ENCODE measurements around the gene VCPKMT.
"Not testable (repeated sequence)": the region's sequence is repeated elsewhere in the genome, so short reads cannot be mapped to it uniquely, and the experiment has no call there.

The VCPKMT gene

DNA sequence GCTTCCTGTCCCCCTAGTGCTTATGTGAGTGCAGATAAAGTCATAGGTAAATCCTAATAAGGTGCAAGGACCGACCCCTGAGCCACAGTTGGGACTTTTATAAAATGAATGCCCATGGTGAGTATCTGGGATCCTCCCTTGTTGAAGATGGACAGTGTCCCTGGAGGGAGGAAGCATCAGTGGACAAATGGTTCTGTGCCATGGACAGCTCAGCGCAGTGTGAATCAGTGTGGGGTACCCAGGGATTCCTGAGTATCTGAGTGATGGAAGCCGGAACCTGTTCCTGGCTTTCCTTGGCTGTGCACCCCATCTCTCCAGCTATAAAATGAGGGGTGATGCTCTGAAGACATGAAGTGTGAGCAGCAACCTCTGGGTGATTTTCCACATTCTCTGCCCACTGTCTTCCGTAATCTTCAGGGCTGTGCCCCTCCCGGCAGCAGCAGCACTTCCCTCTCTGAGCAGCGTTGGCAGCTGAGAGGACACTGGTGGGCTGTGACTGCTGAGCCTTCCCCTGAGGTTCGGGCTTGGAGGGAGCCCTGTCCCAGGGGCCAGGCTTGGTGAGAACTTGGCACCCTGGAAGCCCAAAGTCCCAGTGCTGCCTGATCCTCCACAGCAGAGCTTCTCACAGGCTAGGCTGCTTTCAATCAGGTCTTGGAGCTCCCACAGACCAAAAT, 25.0 kb downstream of the VCPKMT start:
- DNase-seq, result no peak

DNA sequence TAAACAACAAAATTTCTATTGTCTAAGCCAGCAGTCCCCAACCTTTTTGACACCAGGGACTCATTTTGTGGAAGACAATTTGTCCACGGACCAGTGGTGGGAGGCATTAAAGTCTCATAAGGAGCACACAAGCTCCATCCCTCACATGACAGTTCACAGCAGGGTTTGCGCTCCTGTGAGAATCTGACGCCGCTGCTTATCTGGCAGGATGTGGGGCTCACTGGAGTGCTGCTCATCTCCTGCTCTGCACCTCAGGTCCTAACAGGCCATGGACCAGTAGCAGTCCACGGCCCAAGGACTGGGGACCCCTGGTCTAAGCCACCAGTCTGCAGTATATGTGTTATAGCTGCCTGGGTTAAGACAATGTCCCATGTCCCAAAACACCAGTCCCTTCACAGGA, 27.2 kb downstream of the VCPKMT start:
- DNase-seq, result no peak

GRCh38 chr14:50088731-50089130, 27.6 kb downstream of the VCPKMT start:
- no peak for DNase-seq

- DNase-seq, result no peak
Measured at GRCh38 chr14:50088117-50088515, 28.3 kb downstream of the VCPKMT start.

DNA sequence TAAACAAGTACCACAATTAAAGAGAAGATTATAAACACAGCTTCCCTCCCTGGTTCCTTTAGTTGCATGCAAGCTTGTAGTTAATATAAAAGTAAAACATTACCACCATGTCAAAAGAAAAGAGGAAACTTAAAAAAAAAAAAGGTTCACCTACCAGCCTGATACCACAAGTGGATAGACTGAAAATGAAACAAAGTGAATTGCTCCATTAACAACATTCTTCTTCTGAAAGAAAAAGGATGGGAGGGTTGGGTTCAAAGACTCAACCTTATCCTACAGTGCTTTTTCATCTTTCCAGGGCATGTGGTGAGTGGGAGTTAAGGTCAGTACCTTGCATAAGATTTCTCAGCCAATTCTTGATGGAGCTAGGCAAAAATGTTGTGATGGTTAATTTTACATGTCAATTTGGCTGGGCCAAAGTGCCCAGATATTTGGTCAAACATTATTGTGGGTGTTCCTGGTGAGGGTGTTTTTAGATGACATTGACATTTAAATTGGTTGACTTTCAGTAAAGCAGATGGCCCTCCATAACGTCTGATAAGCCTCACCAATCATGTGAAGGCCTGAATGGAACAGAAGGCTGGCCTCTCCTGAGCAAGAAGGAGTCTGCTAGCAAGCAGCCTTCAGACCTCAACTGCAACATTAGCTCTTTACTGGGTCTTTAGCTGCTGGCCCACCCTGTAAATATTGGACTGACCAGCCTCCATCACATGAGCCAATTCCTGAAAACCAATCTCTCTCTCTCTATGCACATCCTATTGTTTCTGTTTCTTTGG, 28.8 kb downstream of the VCPKMT start:
- no peak for DNase-seq

GRCh38 chr14:50086321-50086711, 30.1 kb downstream of the VCPKMT start:
- no peak for DNase-seq

DNA sequence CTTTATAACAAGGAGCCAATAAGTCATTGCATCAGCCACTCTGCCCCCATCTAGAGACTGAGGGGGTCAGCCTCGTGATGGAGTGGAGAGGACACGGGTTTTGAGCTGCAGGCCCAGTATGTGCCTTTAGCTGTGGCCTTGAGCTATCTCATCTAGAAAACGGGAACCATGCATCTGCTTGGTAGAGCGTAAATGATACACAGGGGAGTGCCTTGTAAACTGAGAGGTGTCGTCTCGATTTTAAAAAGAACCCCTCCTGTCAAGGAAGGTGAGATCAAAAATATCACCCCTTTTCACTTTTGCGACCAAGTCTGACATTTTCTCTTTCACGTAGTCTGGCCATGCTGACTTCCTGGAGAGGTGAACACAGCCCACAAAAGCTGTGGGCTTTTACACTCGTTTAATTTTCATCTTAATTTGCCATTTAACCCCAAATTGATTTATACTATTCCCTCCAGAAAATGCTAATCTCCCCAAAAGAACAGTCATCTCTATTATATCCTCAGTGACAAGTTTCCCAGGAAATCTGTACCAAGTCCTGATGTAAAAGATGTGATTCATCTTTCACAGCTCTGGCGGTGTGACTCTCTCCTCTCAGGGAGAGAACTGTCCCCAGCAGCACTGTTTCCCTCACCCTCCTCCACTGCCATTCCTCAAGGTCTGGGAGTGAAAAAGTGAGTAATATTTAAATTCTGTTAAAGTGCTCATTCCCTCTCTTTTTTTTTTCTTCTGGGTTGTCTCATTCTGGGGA, 30.6 kb downstream of the VCPKMT start:
- DNase-seq, result no peak

GRCh38 chr14:50084666-50085065, 31.7 kb downstream of the VCPKMT start:
- no peak for DNase-seq

DNA sequence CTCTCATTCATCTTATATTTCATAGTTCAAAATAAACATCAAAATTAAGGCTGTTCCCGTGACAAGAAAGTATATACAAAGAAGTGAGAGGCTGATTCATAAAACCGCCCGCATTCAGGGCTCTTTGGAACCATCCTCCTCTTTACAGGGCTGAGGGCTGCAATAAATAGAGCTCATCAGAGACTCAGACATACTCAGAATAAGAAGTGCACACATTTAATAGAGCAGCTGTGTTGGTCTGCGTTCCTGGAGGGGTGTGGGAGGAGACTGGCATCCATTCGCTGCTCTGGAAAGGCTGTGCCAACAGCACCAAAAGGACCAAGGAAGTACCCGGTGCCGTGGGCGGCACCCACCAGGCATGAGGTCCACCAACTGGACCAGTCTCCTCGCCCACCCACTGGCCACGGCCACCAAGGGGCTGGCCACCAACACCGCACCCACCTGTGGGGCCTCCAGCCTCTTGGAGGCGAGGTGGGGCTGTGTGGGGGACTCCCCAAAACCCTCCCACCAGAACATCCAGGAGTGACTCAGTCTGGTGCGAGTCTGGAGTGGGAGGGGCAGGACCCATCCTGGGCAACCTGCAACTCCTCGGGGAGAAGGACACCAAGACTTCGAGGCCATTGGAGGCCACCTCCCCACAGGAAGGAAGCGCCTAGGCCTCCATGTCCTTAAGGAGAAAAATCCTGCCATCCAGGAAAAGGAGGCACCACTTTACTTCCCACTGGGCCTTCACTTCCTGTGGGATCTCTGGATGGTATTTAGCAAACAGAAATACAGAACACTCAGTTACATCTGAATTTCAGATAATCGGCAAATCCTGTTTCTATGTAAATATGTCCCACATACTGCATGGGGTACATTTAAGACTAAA, 32.7 kb downstream of the VCPKMT start:
- no peak for DNase-seq

DNA sequence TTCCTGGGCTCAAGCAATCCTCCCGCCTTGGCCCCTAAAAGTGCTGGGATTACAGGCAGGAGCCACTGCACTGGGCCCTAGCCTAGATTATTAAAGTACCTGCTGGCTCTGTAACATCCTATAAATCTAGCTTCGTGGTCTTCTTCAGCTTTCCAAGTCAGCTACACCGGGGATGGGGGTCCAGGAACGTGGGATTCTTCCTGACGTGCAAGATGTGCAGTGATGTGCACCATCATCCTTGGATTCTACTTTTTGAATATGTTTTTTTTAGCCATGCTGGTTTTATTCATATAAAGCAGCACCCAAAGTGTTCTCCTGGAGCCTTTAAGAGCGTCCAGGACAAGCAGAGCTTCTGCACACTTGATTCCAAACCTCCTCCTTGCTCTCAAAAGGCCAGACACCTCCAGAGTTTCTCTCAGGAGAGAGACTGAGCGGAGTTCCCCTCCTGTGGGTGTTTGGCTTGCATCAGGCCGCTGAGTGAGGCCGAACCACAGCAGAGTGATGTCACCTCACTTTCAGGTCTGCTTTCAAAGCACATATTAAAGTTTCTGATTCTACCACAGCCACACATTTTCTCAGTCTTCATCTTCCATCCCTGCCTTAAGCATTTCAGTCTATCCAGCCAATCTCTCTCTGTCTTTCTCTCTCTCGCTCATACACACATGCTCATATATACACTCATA, 33.4 kb downstream of the VCPKMT start:
- DNase-seq, result no peak

GRCh38 chr14:50082308-50082742, 34.0 kb downstream of the VCPKMT start:
- no peak for DNase-seq

GRCh38 chr14:50079103-50079502, 37.3 kb downstream of the VCPKMT start:
- DNase-seq, result not testable (repeated sequence)

- DNase-seq, result not testable (repeated sequence)
Measured at GRCh38 chr14:50073663-50074062, 42.7 kb downstream of the VCPKMT start.

DNA sequence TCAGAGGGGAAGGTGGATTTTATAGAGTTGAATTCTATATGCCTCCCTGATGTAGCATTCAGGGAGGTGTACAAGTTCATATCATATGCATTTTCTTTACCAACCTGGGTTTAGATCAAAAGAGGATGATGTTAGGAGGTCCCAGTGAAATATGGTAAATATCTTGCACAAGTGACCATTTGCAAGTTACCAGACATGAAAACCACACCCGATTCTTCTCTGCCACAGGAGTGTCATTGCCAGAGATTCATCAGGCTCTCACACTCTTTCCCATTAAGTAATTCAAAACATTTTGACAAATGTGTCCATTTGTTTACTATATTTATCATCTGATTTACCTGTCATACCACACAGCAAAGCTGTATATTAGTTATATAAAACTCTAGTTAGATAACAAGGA, 44.0 kb downstream of the VCPKMT start:
- no peak for DNase-seq

DNA sequence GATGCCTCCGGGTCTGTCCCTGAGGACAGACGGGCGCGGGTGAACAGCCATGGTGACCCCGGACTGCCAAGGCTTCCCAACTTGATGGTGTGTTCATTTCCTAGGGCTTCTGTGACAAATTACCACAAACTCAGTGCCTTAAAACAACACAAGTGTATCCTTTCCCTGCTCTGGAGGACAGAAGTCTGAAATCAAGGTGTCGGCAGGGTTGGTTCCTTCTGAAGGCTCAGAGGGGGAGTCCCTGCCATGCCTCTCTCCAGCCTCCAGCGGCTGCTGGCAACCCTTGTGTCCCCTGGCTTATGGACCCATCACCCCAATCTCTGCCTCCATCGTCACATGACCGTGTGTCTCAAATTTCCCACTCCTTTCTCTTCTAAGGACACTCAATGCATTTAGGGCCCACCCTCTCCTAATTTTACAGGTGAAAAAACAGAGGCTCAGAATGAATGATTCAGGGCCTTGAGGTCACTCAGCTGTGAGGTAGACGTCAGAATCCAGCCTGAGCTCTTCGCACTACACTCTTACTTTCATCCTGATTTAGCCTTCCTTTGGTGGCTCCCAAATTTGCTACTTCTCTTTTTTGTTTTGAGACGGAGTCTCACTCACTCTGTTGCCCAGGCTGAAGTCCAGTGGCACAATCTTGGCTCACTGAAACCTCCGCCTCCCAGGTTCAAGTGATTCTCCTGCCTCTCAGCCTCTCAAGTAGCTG, 45.4 kb downstream of the VCPKMT start:
- DNase-seq, result no peak

DNA sequence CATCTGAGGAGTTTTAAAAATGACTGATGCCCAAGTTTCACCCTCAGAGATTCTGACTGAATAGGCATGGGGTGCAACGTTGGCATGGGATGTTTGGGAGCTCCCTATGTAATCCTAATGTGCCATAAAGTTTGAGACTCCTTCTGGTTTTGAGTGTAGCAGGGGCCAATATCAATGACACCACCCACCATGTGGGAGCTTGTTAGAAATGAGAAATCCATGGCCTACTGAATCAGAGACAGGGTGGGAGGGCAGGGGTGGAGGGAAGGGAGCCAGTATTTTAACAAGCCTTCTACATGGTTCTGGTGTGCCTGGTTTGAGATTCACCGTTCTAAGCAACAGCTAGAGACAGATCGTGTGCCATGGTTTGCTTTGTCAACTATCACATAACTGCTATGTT, 46.1 kb downstream of the VCPKMT start:
- no peak for DNase-seq

DNA sequence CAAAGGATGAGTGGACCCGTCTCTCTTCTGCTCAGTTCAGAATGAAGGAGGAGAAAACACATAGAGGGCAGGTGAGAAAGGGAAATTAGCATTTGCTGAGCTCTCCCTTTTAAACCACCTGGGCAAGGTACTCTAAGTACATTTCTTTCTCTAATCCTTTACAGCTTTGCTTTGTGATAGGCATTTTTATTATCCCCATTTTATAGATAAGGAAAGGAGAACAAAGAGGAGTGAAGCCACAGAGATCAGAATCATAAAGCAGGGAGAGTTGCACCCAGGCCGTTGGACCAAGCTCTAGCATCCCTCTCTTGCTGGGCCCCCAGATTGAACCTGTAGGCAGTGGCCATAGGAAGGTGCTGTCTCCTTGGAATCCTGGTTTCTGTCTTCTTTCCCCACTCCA, 47.0 kb downstream of the VCPKMT start:
- no peak for DNase-seq

DNA sequence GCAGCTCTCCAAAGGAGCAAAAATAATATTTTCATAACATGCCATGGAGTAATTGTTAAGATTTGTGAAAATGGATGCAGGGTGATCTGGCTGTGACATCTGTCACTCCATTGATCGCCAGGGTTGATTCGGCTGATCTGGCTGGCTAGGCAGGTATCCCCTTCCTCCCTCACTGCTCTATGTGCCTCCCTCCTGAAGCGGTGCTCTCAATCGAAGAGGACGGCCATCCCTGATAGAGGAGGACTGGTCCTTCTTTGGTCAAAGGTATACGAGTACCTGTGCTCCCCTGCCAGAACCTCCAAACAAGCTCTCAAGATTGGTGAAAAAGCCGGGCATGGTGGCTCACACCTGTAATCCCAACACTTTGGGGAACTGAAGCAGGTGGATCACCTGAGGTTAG, 47.9 kb downstream of the VCPKMT start:
- no peak for DNase-seq

GRCh38 chr14:50067723-50068495, 48.5 kb downstream of the VCPKMT start:
- DNase-seq, result no peak

DNA sequence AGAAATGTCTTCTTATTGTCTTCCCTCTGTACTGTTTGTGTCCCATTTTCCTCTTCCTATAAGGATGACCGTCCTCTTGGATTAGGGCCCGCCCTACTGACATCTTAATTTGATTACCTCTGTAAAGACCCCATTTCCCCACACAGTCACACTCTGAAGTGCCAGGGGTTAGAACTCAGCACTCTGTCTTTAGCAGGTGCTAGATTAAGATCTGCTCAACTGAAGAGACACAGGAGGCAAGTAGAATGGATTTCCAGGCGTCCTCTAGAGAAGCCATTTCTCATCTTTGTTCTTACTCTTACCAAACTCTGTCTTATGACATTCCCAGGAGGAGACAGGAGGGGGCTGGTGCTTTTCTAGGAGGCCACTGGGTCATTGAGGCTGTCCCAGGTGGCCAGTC, 50.8 kb downstream of the VCPKMT start:
- DNase-seq, result no peak

GRCh38 chr14:50064993-50065392, 51.4 kb downstream of the VCPKMT start:
- DNase-seq, result no peak

Data from NCI-H524 treated with DMSO at 0.1 percent for 48 hours (cell line).